HG02623 (cell line): Measurements from ENCODE around the gene ADGRF5.
"Not testable (repeated sequence)": the region's sequence is repeated elsewhere in the genome, so short reads cannot be mapped to it uniquely, and the experiment has no call there.

Experiments used
- ATAC-seq: cut with Tn5 transposase; IDR thresholded peaks from one replicate; pipeline ENCODE4 v1.9.1; 2021; ENCODE audit warnings: moderate library complexity; ENCODE audit not compliant: unreplicated experiment

The ADGRF5 gene

DNA sequence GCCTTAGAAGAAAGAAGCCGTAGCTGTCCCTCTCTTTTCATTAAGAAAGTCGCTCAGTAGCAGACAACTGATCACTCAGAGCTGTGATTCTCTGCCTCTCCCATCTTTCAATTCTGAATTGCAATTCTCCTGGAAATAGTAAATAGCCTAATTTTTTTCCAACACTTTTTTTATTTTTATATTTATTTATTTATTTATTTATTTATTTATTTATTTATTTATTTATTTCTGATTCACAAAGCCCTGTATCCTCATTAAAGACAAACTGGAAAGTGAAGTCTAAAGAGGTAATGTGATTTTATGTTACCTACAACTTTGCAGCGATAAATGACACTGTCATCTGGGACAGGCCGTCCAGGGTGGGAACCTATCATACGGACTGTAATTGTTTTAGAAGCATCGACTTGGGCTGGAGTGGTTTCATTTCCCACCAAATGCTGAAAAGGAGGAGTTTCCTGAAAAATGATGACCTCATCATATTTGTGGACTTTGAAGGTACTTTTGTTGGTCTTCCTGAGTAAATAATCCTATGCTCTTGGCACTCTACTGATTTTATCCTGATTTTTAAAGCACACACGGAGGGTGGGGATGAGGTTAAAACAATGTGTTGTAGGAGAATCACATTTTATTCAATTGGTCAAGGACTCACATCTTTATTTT is 87.4 kb downstream of the ADGRF5 start:
- ATAC-seq, result not testable (repeated sequence)

DNA sequence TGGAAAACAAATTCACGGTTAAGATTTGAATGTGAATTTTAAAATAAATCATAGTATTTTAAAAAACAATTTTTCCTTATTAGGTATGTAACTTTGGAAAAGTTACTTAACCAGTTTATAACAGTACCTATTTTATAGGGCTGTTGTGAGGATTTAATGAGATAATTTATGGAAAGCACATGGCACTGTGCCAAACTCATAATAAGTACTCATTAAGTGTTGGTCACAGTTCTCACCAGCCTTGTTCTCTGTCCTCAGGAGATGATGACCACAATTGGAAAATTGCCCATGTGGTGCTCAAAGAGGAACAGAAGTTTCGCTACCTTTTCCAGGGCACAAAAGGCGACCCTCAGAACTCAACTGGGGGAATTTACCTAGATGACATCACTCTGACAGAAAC is 88.9 kb downstream of the ADGRF5 start:
- ATAC-seq, result no peak

DNA sequence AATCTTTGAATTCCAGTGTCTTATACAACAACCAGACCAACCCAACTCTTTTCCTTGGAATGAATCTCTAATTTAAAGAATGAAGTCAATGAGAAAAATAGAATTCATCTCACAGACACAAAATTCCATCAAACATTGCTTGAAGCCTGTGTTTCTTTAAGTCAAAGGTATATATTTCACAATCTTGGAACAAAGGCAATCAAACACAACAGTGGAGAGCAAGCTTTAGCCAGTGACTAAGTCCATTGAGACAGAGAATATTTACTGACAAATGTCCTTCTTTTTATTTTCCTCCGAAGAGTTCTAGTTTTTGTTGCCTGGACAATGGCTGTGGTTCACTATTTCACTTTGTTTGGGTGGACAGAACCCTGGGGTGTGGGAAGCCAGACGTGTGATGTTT is 92.8 kb downstream of the ADGRF5 start:
- ATAC-seq, result no peak

DNA sequence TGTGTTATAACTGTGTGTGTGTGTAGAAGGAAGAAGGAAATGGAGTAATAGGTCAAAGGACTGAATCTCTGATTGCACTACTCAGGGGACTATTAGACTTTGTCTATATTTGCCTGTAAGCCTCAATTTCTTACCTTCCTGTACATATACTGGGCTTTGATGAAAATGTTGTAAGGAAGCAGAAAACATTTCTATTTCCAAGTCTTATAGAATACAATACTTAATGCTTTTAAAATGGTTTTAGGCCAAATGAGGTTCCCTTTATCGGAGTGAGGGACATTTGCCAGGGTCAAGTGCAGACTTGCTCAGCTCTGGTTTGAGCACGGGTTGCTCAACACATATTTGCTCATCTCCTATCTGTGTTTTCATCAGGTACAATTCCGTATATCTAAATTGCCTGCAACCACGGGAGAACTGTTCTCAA is 100.3 kb downstream of the ADGRF5 start:
- ATAC-seq, result no peak

DNA sequence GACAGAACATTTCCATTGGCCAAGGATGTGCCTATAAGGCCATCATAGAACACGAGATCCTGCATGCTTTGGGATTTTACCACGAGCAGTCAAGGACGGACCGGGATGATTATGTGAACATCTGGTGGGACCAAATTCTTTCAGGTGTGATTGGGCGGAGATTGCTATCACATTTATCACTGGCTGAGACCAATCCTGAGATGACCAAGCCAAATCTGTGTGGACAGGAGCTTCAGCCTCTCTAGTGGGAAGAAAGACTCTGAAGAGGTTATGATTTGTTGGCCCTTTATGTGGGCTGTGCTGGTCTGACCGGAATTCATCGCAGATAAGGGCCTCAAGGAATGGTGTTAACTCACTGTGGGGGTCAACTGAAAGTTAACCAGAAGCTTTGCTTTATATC is 102.2 kb downstream of the ADGRF5 start:
- ATAC-seq, result no peak

DNA sequence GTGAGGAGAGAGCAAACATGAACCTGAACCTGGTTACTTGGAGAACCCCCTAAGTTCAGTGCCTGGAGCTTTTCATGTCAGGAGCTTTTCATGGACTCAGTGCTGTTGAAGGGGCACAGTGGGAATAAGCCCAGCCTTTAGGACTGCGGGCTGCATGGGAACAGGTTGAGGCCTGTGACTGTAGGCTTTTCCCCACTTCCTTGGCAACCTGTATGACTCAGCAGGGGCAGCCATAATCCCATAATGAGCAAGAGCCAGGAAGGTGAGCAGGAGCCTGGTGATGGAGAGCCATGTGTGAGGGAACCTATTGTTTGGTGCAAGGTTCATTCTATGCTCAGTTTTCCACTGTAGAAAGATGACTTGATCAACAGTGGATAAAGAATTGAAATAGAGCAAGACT is 105.1 kb downstream of the ADGRF5 start:
- ATAC-seq, result no peak

DNA sequence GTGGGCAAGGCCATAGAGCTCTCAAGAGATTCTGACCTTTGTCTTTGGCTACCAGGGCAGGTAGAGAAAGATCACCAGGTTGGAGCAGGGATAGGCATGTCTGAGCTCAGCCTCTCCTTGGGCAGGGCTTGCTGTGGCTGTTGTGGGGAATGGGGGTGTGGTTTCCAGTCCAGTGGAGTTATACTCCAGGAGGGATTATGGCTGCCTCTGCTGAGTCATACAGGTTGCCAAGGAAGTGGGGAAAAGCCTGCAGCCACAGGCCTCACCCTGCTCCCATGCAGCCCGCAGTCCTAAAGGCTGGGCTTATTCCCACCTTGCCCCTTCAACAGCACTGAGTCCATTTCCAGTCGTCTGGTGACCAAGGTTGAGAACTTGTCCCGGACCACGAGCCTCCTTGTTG is 106.6 kb downstream of the ADGRF5 start:
- ATAC-seq, result no peak

DNA sequence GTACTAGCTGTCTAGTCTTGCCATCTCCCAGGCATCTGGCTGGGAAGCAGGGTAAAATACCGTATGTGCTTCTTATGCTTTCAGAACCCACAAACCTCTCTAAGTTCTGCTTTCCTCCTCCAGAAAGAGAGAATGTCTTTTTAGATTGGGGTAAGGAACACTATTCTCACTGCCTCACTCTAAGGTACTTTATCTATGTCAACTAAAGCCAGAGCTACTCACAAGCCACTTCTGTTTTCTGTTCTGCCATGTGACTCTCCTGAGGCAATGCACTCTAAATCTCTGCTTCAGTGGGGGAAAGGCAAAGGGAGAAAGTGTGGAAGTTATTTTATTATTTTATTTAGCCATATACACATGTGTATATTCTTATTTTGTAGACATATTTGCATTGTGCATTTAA is 112.9 kb downstream of the ADGRF5 start:
- no peak for ATAC-seq
